Measurements from ENCODE around the gene GRIK2. TPM values are rescaled to one million over a fixed set of nuclear protein-coding genes. Genes with fewer than 3 reads are reported as not detected.

GRIK2 gene
- total RNA-seq, 2 experiments from 2014 or later: not detected

DNA sequence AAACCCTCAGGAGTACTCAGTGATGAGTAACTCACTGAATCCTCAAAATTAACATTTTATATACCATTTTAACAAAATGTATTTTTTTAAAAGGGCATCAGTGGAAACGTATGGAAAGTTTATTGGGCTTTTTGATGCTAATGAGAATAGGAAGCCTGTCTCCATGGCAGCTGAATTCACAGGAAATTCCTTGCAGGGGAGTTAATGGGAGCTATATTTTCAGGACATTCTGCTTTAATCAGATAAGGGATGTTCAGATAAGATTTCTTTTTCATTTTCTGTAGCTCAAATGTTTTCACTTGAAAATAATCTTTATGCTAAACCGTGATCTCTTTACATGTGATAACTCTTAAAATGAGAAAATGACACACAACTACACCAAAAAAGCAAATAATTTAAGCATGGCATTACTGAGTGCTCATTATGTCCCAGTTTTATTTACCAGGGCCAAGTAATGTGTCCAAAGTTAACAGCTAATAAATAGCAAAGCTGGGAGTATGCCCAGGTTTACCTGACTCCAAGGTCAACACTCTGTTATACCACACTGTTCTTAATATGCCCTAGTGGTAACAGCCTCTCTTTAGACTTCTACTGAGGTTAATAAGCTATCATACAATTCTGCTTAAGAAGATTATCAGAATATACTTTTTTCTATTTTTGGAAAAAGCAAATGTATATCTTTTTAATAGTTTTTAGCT, 348.1 kb downstream of the GRIK2 start:
- ATAC-seq (no peak), DNase-seq (no peak)
- no peaks in the 10 kb centered on the region for H3K36me3 Mint-ChIP-seq (ENCODE audit: low read depth)
- no peaks in the 10 kb centered on the region for H3K27me3 Mint-ChIP-seq
- H3K4me3 Mint-ChIP-seq: no peak overlapping the region
- TF ChIP-seq, protein P1, sequence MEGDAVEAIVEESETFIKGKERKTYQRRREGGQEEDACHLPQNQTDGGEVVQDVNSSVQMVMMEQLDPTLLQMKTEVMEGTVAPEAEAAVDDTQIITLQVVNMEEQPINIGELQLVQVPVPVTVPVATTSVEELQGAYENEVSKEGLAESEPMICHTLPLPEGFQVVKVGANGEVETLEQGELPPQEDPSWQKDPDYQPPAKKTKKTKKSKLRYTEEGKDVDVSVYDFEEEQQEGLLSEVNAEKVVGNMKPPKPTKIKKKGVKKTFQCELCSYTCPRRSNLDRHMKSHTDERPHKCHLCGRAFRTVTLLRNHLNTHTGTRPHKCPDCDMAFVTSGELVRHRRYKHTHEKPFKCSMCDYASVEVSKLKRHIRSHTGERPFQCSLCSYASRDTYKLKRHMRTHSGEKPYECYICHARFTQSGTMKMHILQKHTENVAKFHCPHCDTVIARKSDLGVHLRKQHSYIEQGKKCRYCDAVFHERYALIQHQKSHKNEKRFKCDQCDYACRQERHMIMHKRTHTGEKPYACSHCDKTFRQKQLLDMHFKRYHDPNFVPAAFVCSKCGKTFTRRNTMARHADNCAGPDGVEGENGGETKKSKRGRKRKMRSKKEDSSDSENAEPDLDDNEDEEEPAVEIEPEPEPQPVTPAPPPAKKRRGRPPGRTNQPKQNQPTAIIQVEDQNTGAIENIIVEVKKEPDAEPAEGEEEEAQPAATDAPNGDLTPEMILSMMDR (IDR thresholded peaks at IDR 0.05): no peak
- ChIA-PET CTCF (no interaction called here), POLR2A (no interaction called here)
- no peaks in the 10 kb centered on the region for H3K4me1 Mint-ChIP-seq (ENCODE audit: low read depth)
- intact Hi-C loops (cut with micrococcal nuclease): no loop called here
- no peak overlapping the region for H3K27ac Mint-ChIP-seq
- H3K9me3 Mint-ChIP-seq: peaks cover 6% of the 10 kb centered on the region

GRCh38 chr6:101747160-101747559, 353.7 kb downstream of the GRIK2 start:
- H3K9me3 Mint-ChIP-seq: no peaks in the 10 kb centered on the region
- ATAC-seq (no peak), DNase-seq (no peak)
- TF ChIP-seq, protein P1 (IDR thresholded peaks at IDR 0.05): no peak
- no peaks in the 10 kb centered on the region for H3K36me3 Mint-ChIP-seq (ENCODE audit: low read depth)
- CTCF ChIA-PET: interaction anchor here (1.5 kb wide), 1 partner anchor 12 kb away, joined by 3 read pairs; no protein-coding TSS in a partner anchor
- H3K27ac Mint-ChIP-seq: no peak overlapping the region
- intact Hi-C loops (cut with micrococcal nuclease): no loop called here
- H3K4me1 Mint-ChIP-seq (ENCODE audit: low read depth): no peaks in the 10 kb centered on the region
- no peaks in the 10 kb centered on the region for H3K27me3 Mint-ChIP-seq
- POLR2A ChIA-PET: no interaction called here
- H3K4me3 Mint-ChIP-seq: no peak overlapping the region

DNA sequence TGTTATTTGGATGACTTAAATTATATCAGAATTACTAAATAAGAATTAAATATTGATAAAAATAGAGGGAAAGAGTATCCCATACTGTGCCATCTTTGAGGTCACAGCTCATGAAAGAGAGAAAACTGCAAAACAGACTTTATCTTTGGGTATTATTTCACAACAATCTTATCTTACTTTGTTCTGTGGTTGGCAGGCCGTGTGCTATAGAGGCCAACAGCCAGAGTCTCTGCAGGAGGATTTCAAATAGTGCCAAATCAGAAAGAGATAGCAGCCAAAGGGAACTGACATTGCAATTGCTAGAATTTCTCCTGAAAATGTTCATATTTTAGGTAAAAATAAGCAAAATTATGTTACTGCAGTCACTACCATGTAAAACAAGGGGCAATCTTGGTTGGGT, 354.2 kb downstream of the GRIK2 start:
- Mint-ChIP-seq H3K4me1 (ENCODE audit: low read depth) (no peaks in the 10 kb centered on the region), H3K36me3 (ENCODE audit: low read depth) (no peaks in the 10 kb centered on the region), H3K4me3 (no peak overlapping the region), H3K27me3 (no peaks in the 10 kb centered on the region), H3K27ac (no peak overlapping the region), H3K9me3 (no peaks in the 10 kb centered on the region)
- TF ChIP-seq, protein P1 (IDR thresholded peaks at IDR 0.05): no peak
- ChIA-PET CTCF (no interaction called here), POLR2A (no interaction called here)
- DNase-seq (no peak), ATAC-seq (no peak)
- intact Hi-C loops (cut with micrococcal nuclease): no loop called here

GRCh38 chr6:101755931-101756330, 362.4 kb downstream of the GRIK2 start:
- no peak overlapping the region for H3K4me3 Mint-ChIP-seq
- CTCF ChIA-PET: no interaction called here
- no peak for ATAC-seq
- no peaks in the 10 kb centered on the region for H3K9me3 Mint-ChIP-seq
- POLR2A ChIA-PET: no interaction called here
- DNase-seq: no peak
- H3K27me3 Mint-ChIP-seq: no peaks in the 10 kb centered on the region
- TF ChIP-seq, protein P1 (IDR thresholded peaks at IDR 0.05): no peak
- H3K27ac Mint-ChIP-seq: no peak overlapping the region
- H3K4me1 Mint-ChIP-seq (ENCODE audit: low read depth): no peaks in the 10 kb centered on the region
- H3K36me3 Mint-ChIP-seq (ENCODE audit: low read depth): no peaks in the 10 kb centered on the region
- intact Hi-C loops (cut with micrococcal nuclease): no loop called here

- Mint-ChIP-seq H3K9me3 (no peaks in the 10 kb centered on the region), H3K27ac (no peak overlapping the region), H3K36me3 (ENCODE audit: low read depth) (no peaks in the 10 kb centered on the region), H3K4me1 (ENCODE audit: low read depth) (no peaks in the 10 kb centered on the region), H3K4me3 (no peak overlapping the region), H3K27me3 (no peaks in the 10 kb centered on the region)
- DNase-seq (no peak), ATAC-seq (no peak)
- intact Hi-C loops (cut with micrococcal nuclease): no loop called here
- TF ChIP-seq, protein P1 (IDR thresholded peaks at IDR 0.05): no peak
- POLR2A ChIA-PET: no interaction called here
- CTCF ChIA-PET: no interaction called here
These were observed 364.9 kb downstream of the GRIK2 start for GRCh38 chr6:101758368-101758767.
